ENCODE measurements around the gene PGLYRP4. TPM values are rescaled to one million over a fixed set of nuclear protein-coding genes. Genes with fewer than 3 reads are reported as not detected.

The PGLYRP4 gene
- total and polyA plus RNA-seq, 12 donors: not detected

DNA sequence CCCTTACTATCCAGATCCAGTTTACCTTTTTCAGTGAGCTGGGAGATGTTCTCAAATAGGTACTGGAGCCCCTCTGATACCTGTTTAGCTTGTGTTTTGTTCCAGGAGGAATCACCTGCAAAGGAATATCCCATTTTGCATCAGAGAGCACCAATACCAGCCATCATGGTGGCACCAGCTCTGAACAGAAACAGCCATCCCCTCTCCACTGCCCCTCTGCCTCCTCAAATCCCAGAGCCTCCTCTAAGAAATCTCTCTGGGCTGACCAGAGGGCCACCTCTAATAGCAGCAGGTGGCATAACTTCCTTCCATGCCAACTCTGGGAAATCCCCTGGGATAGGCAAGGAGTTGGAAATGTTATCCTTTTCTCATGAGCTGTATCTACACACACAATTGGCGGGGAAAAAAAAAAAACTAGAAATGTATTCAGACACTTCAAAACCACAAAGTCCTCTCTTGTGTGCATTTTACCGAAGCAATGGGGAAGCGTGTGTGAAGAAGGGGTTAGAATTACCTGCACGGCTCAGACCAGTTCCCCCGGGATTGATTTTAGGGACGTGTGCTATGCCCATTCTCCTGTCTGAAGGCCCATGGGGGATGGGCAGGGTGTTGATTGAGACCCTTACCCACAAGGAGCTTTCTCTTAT is 2.4 kb downstream of the PGLYRP4 start:
- H3K27ac ChIP-seq: no peak overlapping the region
- H3K4me3 ChIP-seq: no peak overlapping the region
- no peak for DNase-seq
- intact Hi-C loops (cut with DNase I): no loop called here
- H3K27me3 ChIP-seq: peaks cover 26% of the 10 kb centered on the region
- no peaks in the 10 kb centered on the region for H3K36me3 ChIP-seq (replicated peaks in 1 of 2)
- TF ChIP-seq, protein P1, sequence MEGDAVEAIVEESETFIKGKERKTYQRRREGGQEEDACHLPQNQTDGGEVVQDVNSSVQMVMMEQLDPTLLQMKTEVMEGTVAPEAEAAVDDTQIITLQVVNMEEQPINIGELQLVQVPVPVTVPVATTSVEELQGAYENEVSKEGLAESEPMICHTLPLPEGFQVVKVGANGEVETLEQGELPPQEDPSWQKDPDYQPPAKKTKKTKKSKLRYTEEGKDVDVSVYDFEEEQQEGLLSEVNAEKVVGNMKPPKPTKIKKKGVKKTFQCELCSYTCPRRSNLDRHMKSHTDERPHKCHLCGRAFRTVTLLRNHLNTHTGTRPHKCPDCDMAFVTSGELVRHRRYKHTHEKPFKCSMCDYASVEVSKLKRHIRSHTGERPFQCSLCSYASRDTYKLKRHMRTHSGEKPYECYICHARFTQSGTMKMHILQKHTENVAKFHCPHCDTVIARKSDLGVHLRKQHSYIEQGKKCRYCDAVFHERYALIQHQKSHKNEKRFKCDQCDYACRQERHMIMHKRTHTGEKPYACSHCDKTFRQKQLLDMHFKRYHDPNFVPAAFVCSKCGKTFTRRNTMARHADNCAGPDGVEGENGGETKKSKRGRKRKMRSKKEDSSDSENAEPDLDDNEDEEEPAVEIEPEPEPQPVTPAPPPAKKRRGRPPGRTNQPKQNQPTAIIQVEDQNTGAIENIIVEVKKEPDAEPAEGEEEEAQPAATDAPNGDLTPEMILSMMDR (IDR thresholded peaks at IDR 0.05): no peak
- TF ChIP-seq POLR2A (IDR thresholded peaks at IDR 0.05): no peak
- 58 to 70% (median 64%) methylated on average over 6 of the region's 6 CpGs for WGBS, 4 donors
- no peaks in the 10 kb centered on the region for H3K9me3 ChIP-seq (replicated peaks in 1 of 3)
- no peaks in the 10 kb centered on the region for H3K4me1 ChIP-seq (replicated peaks in 1 of 2)

DNA sequence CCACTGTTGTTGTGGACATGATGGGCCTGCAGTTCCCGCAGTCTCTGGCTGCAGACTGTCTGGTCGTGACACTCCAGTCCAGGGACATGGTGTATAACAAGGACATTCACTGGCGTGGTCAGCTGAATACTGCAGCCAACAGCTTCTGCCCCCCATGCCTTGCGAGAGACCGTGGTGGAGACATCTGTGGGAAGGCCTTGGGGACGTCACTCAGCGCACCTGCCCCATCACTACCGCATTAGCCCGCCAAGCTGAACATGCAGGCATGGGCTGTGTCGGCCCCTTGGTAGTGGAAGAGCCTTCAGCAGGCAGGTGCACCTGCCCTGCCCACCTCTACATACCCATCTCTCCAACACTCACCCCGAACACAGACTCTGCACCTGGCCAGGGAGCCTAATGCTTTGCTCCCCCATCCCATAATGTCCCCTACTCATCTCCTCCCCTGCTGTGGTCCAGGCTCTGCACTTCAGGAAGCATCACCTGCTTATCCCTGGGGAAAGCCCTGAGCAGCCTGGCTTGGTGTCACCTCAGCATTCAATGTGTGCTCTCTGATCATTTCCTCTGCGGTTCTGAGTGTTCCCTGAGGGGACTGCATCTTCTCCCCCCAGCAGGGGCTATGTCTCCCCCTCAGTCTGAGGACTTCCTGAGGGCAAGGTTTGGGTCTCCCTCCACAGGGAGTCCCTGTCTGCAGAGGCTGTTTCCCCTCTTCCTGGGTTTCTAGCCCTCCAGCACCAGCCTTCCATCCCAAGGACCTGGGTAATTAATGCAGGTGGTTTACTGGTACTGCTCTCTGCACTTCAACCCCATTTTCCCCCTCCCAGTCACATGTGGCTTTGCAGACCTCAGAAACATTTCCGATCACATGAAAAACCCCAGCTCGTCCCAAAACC is 3.2 kb downstream of the PGLYRP4 start:
- Histone ChIP-seq H3K27ac (no peak overlapping the region), H3K4me3 (no peak overlapping the region), H3K27me3 (peaks cover 24% of the 10 kb centered on the region), H3K36me3 (replicated peaks in 1 of 2) (no peaks in the 10 kb centered on the region), H3K4me1 (replicated peaks in 1 of 2) (no peaks in the 10 kb centered on the region), H3K9me3 (replicated peaks in 1 of 3) (no peaks in the 10 kb centered on the region)
- 71 to 76% (median 72%) methylated on average over 4 to 14 of the region's 14 CpGs for WGBS, 4 donors
- DNase-seq: peak in 1 of 7 donors; percentile 34
- intact Hi-C loops (cut with DNase I): no loop called here
- TF ChIP-seq, protein P1 (IDR thresholded peaks at IDR 0.05): no peak
- TF ChIP-seq POLR2A (IDR thresholded peaks at IDR 0.05): no peak

DNA sequence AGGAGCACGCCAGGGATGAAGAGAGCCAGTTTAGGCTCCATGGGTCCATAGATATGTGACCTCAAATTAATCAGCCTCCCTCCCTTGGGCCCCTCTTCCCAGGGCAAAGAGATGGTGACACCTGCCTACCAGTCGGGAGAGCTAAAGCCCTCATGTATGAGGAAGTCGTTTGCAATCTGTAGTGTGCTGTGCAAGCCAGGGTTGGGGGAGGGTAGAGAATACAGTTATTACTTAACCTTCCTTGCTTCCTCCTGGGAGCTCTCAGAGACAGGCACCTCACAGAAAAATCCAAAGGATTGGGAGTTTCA is 4.0 kb downstream of the PGLYRP4 start:
- Histone ChIP-seq H3K36me3 (replicated peaks in 1 of 2) (no peaks in the 10 kb centered on the region), H3K4me3 (no peak overlapping the region), H3K9me3 (replicated peaks in 1 of 3) (no peaks in the 10 kb centered on the region), H3K27ac (no peak overlapping the region), H3K4me1 (replicated peaks in 1 of 2) (no peaks in the 10 kb centered on the region), H3K27me3 (peaks cover 18% of the 10 kb centered on the region)
- WGBS, 4 donors: 47 to 54% (median 49%) methylated on average over 3 of the region's 3 CpGs
- DNase-seq: peak in 1 of 7 donors; percentile 40
- TF ChIP-seq, protein P1 (IDR thresholded peaks at IDR 0.05): no peak
- TF ChIP-seq POLR2A (IDR thresholded peaks at IDR 0.05): no peak
- intact Hi-C loops (cut with DNase I): no loop called here

DNA sequence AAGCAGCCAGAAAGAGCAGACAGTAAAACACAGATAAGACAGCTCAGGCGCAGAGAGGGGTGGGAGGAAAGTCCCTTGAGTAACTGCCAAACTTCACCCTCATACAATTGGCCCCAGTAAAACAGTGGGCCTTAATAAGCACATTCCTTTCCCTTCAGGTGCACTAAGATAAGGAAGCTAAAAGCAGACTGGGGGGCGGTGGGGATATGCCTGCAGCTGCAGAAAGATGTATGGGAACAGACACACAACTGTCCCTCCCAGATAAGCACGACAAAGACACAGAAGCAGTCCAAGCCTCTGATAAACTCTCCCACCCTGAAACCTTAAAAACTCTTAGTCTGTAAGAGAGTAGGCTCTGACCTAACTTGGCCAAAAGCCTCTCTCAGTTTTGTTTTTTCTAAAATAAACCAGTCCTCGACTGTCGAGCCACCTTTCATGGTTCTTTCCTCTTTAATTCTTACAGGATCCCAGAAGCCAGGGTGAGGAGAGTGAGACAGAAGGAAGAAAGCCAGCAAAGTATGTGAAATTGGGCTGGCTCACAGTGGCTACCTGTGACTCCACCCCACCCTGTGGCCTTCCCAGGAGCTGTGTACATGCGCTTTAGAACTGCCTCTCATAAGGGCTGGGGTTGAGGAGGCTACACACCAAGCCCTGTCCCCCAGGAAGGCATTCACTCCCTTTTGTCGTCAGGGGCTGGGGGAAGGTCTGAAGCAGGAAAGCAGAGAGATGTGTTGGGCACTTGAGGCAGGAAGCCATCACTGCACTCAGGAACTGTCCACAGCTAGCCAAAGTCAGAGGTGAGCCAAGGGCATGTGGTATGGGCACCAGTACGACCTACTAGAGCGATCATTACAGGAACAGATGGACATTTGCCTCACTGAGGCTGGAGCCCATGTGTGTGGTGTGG is 4.6 kb downstream of the PGLYRP4 start:
- H3K4me1 ChIP-seq (replicated peaks in 1 of 2): no peaks in the 10 kb centered on the region
- intact Hi-C loops (cut with DNase I): no loop called here
- H3K36me3 ChIP-seq (replicated peaks in 1 of 2): no peaks in the 10 kb centered on the region
- TF ChIP-seq, protein P1 (IDR thresholded peaks at IDR 0.05): no peak
- no peak for TF ChIP-seq POLR2A (IDR thresholded peaks at IDR 0.05)
- 43 to 52% (median 49%) methylated on average over 9 of the region's 9 CpGs for WGBS, 4 donors
- H3K4me3 ChIP-seq: no peak overlapping the region
- peak in 1 of 7 donors; percentile 30 for DNase-seq
- H3K27me3 ChIP-seq: peaks cover 12% of the 10 kb centered on the region
- H3K27ac ChIP-seq: no peak overlapping the region
- H3K9me3 ChIP-seq (replicated peaks in 1 of 3): no peaks in the 10 kb centered on the region

Measured in adrenal gland (tissue), 12 donors.